CD4-positive, alpha-beta T cell (primary cell): ENCODE data around the gene TARDBP. TPM values are rescaled to one million over a fixed set of nuclear protein-coding genes. Genes with fewer than 3 reads are reported as not detected.
"Not testable (repeated sequence)": the region's sequence is repeated elsewhere in the genome, so short reads cannot be mapped to it uniquely, and the experiment has no call there.

Source experiments
- ATAC-seq: fragments of 200-7000 bp; cut with Tn5 transposase; one replicate; pipeline ENCODE4 v1.10.0; 2022; ENCODE audit warnings: mild to moderate bottlenecking; ENCODE audit not compliant: poor library complexity
- CTCF ChIA-PET: fragments of 350-600 bp; sonication (Branson Sonifier 250); formaldehyde crosslinking; loops from one replicate; lab custom pipeline; 2021; ENCODE audit warnings: antibody characterized with exemption, inconsistent platforms; lab: Charles Lee
- POLR2A ChIA-PET: fragments of 350-600 bp; sonication (Branson Sonifier 250); formaldehyde crosslinking; loops from one replicate; lab custom pipeline; 2021; ENCODE audit warnings: antibody characterized with exemption, inconsistent platforms; lab: Charles Lee
- DNase-seq, 14 experiments: peaks; one replicate each; pipeline ENCODE4 v3.0.0-alpha.2; 2013 to 2020; ENCODE audit warnings: mixed read lengths in 2 of 14
- H3K27ac ChIP-seq, 2 donors: one replicate each; pipeline versions ENCODE4 v1.5.1 to v1.7.0; 2013; ENCODE audit warnings: low read length in 2 of 2, low read depth in 1 of 2, mild to moderate bottlenecking in 1 of 2
- H3K27me3 ChIP-seq, 2 experiments: 1 replicate in 1 of 2; 2 replicates in 1 of 2; pipeline versions ENCODE4 v1.6.1 to v1.7.0; 2013; ENCODE audit warnings: low read length in 2 of 2, control low read depth in 1 of 2, mild to moderate bottlenecking in 1 of 2, moderate library complexity in 1 of 2; ENCODE audit not compliant: insufficient read depth in 2 of 2, control insufficient read depth in 1 of 2
- H3K36me3 ChIP-seq: one replicate; pipeline ENCODE4 v1.6.1; 2013; ENCODE audit warnings: low read length, control low read depth; ENCODE audit not compliant: insufficient read depth
- H3K4me1 ChIP-seq: one replicate; pipeline ENCODE4 v1.6.1; 2013; ENCODE audit warnings: low read length, control low read depth; ENCODE audit not compliant: insufficient read depth
- H3K4me3 ChIP-seq: one replicate; pipeline ENCODE4 v1.5.1; 2013; ENCODE audit warnings: mild to moderate bottlenecking, low read length, moderate library complexity
- H3K9me3 ChIP-seq, 2 experiments: 1 replicate in 1 of 2; 2 replicates in 1 of 2; pipeline versions ENCODE4 v1.6.1 to v1.7.0; 2013; ENCODE audit warnings: low read length in 2 of 2, mild to moderate bottlenecking in 2 of 2, control low read depth in 1 of 2, moderate library complexity in 1 of 2; ENCODE audit not compliant: control insufficient read depth in 1 of 2, insufficient read depth in 1 of 2
- H3K27ac Mint-ChIP-seq: one replicate; pipeline ENCODE4 v1.8.0; 2020; ENCODE audit warnings: mixed read lengths
- H3K27me3 Mint-ChIP-seq: one replicate; pipeline ENCODE4 v1.8.0; 2021; ENCODE audit warnings: mixed read lengths
- H3K36me3 Mint-ChIP-seq: one replicate; pipeline ENCODE4 v1.8.0; 2021; ENCODE audit warnings: low read depth, mixed read lengths
- H3K4me1 Mint-ChIP-seq: one replicate; pipeline ENCODE4 v1.8.0; 2021; ENCODE audit warnings: low read depth, mixed read lengths
- H3K4me3 Mint-ChIP-seq: one replicate; pipeline ENCODE4 v1.8.0; 2020; ENCODE audit warnings: mild to moderate bottlenecking, mixed read lengths
- H3K9me3 Mint-ChIP-seq: one replicate; pipeline ENCODE4 v1.8.0; 2020; ENCODE audit warnings: mixed read lengths
- intact Hi-C, 2 experiments: fragments of 100-400 bp; cut with DNase I in 1 of 2; cut with micrococcal nuclease in 1 of 2; formaldehyde crosslinking; loops; one replicate each; pipeline versions ENCODE4 v1.15.1 to v1.9.0; 2023 to 2025; cut with DNase I, micrococcal nuclease
- total RNA-seq, 174 experiments: library from RNA in 2 of 174; stranded (reverse) in 2 of 174; gene quantifications; one replicate each; pipeline ENCODE4 v1.2.3 and lab custom pipeline; 2021 to 2026
- TF ChIP-seq, protein P1 (sequence below): fragments of 200-600 bp; IDR thresholded peaks from one replicate; pipeline ENCODE4 v1.8.0; 2022; ENCODE audit warnings: antibody characterized with exemption, mild to moderate bottlenecking

The TARDBP gene
- total RNA-seq, 2 experiments from 2014 or later, result 141 to 149 TPM

DNA sequence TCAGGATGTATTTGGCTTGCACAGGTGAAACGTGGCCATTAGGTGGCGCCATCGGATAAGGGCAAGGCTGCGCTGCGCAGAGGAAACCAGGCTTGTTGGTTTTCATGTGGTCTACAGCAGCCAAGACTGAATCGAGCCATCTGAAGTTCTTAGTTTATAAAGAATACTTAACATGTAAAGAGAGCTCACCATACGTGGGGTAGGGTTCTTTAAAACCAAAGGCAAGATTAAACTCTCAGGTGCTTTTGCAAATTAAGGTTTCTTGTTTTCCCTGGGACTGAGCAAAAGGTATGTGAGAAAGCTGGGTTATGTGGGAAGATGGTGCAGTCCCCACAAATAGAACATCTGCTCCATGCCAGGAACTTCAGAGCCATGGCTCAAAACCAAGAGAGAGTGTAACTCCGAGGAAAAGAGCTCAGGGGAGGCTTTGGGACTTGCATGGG is 25.3 kb downstream of the TARDBP start:
- Histone ChIP-seq H3K27ac (no peak overlapping the region), H3K9me3 (no peaks in the 10 kb centered on the region), H3K4me3 (no peak overlapping the region), H3K36me3 (no peaks in the 10 kb centered on the region), H3K4me1 (peaks cover 5% of the 10 kb centered on the region), H3K27me3 (peaks cover 2 to 5% of the 10 kb centered on the region in 2 experiments)
- POLR2A ChIA-PET, result interaction anchor here (0.6 to 2.2 kb wide), 8 partner anchors 11 to 608 kb away, joined by 3 to 17 read pairs (median 4); partner anchors contain the start of genes EXOSC10, SRM and TARDBP
- intact Hi-C loops, result loop anchor here (1.0 to 5.0 kb wide), 9 partner anchors 23 to 682 kb away; partner anchors contain the start of genes EXOSC10 (in 1 of the 2) and SRM (in 1 of the 2)
- H3K9me3 Mint-ChIP-seq, result no peaks in the 10 kb centered on the region
- H3K4me1 Mint-ChIP-seq, result peaks cover 8% of the 10 kb centered on the region
- TF ChIP-seq, protein P1, sequence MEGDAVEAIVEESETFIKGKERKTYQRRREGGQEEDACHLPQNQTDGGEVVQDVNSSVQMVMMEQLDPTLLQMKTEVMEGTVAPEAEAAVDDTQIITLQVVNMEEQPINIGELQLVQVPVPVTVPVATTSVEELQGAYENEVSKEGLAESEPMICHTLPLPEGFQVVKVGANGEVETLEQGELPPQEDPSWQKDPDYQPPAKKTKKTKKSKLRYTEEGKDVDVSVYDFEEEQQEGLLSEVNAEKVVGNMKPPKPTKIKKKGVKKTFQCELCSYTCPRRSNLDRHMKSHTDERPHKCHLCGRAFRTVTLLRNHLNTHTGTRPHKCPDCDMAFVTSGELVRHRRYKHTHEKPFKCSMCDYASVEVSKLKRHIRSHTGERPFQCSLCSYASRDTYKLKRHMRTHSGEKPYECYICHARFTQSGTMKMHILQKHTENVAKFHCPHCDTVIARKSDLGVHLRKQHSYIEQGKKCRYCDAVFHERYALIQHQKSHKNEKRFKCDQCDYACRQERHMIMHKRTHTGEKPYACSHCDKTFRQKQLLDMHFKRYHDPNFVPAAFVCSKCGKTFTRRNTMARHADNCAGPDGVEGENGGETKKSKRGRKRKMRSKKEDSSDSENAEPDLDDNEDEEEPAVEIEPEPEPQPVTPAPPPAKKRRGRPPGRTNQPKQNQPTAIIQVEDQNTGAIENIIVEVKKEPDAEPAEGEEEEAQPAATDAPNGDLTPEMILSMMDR, result peak; percentile 99
- H3K27me3 Mint-ChIP-seq, result peaks cover 6% of the 10 kb centered on the region
- CTCF ChIA-PET, result interaction anchor here (0.5 to 2.6 kb wide), 44 partner anchors 11 to 870 kb away, joined by 3 to 53 read pairs (median 4); partner anchors contain the start of genes EXOSC10, FBXO6, MTOR and SRM
- H3K4me3 Mint-ChIP-seq, result no peak overlapping the region
- no peaks in the 10 kb centered on the region for H3K36me3 Mint-ChIP-seq
- H3K27ac Mint-ChIP-seq, result no peak overlapping the region
- ATAC-seq (peak; percentile 100), DNase-seq (peak; percentile 81 to 94 (median 89))

DNA sequence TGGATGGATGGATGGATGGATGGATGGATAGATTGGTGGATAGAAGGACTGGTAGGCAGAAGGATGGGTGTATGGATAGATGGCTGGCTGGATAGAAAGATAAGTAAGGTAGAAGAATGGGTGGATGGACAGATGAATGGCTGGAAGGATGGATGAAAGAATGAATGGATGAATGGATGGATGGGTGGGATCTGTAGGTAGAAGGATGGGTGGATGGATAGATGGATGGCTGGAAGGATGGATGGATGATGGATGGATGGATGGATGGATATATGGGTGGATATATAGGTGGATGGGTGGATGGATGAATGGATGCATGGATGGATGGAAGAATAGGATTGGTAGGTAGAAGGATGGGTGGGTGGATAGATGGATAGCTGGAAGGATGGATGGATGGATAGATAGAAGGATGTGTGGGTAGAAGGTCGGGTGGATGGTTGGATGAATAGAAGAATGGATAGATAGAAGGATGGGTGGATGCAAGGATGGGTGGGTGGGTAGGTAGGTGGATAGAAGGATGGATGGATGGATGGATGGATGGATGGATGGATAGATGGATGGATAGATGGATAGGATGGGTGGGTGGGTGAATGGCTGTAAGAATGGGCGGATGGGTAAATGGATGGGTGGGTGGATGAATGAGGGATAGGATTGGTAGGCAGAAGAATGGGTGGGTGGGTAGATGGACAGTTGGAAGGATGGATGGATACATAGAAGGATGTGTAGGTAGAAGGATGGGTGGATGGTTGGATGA is 27.1 kb downstream of the TARDBP start:
- intact Hi-C loops, result loop anchor here (5.0 kb wide), 4 partner anchors 73 to 298 kb away; no protein-coding TSS in a partner anchor
- peaks cover 2 to 5% of the 10 kb centered on the region in 2 experiments for H3K27me3 ChIP-seq
- ATAC-seq (no peak), DNase-seq (no peak)
- peaks cover 5% of the 10 kb centered on the region for H3K4me1 ChIP-seq
- H3K27ac ChIP-seq, result no peak overlapping the region
- POLR2A ChIA-PET, result no interaction called here
- CTCF ChIA-PET, result interaction anchor here (0.7 to 2.6 kb wide), 3 partner anchors 20 to 734 kb away, joined by 4 to 53 read pairs (median 6); partner anchors contain the start of gene SRM
- Mint-ChIP-seq H3K4me3 (no peak overlapping the region), H3K9me3 (no peaks in the 10 kb centered on the region), H3K36me3 (no peaks in the 10 kb centered on the region), H3K27ac (no peak overlapping the region), H3K4me1 (peaks cover 8% of the 10 kb centered on the region), H3K27me3 (peaks cover 6% of the 10 kb centered on the region)
- no peaks in the 10 kb centered on the region for H3K9me3 ChIP-seq
- TF ChIP-seq, protein P1, result no peak
- no peak overlapping the region for H3K4me3 ChIP-seq
- no peaks in the 10 kb centered on the region for H3K36me3 ChIP-seq

DNA sequence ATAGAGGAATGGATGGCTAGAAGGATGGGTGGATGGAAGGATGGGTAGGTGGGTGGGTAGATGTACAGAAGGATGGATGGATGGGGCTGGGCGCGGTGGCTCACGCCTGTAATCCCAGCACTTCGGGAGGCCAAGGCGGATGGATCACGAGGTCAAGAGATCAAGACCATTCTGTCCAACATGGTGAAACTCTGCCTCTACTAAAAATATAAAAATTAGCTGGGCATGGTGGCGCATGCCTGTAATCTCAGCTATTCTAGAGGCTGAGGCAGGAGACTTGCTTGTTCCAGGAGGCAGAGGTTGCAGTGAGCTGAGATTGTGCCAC is 27.6 kb downstream of the TARDBP start:
- POLR2A ChIA-PET, H3K27ac Mint-ChIP-seq, H3K36me3 ChIP-seq, H3K9me3 Mint-ChIP-seq, H3K9me3 ChIP-seq, H3K27ac ChIP-seq, H3K27me3 Mint-ChIP-seq, H3K4me1 ChIP-seq, H3K4me1 Mint-ChIP-seq, H3K4me3 Mint-ChIP-seq, intact Hi-C loops, H3K27me3 ChIP-seq, DNase-seq, H3K4me3 ChIP-seq, H3K36me3 Mint-ChIP-seq, ATAC-seq: not testable (repeated sequence)
- CTCF ChIA-PET, result interaction anchor here (0.7 kb wide), 2 partner anchors 186 to 734 kb away, joined by 4 to 6 read pairs; no protein-coding TSS in a partner anchor
